Peyer's patch (tissue), 4 donors: ENCODE results near the gene LRRC9. TPM values are rescaled to one million over a fixed set of nuclear protein-coding genes. Genes with fewer than 3 reads are reported as not detected.
"Not testable (repeated sequence)": the region's sequence is repeated elsewhere in the genome, so short reads cannot be mapped to it uniquely, and the experiment has no call there.

Experiments
- DNase-seq, 3 donors: peaks; one replicate each; pipeline ENCODE4 v3.0.0-alpha.2; 2017 to 2019
- H3K27ac ChIP-seq, 4 donors: fragments of 200-600 bp; sonication (generic); one replicate each; pipeline ENCODE4 v1.5.1; 2016 to 2019
- H3K27me3 ChIP-seq, 2 donors: fragments of 200-600 bp; sonication (generic); one replicate each; pipeline ENCODE4 v1.5.1; 2019
- H3K36me3 ChIP-seq, 3 donors: fragments of 200-600 bp; sonication (generic); one replicate each; pipeline ENCODE4 v1.5.1; 2016 to 2019
- H3K4me1 ChIP-seq, 4 donors: fragments of 200-600 bp; sonication (generic); one replicate each; pipeline ENCODE4 v1.5.1; 2016 to 2019
- H3K4me3 ChIP-seq, 4 donors: fragments of 200-600 bp; sonication (generic); 1 replicate in 3 of 4; 2 replicates in 1 of 4; pipeline ENCODE4 v1.5.1; 2016 to 2019; ENCODE audit warnings: mild to moderate bottlenecking in 1 of 4
- H3K9me3 ChIP-seq, 4 donors: fragments of 200-600 bp; sonication (generic); one replicate each; pipeline ENCODE4 v1.5.1; 2016 to 2019; ENCODE audit warnings: mild to moderate bottlenecking in 1 of 4
- CTCF ChIP-seq, 6 experiments: fragments of 450-650 bp in 4 of 6; fragments of 200-600 bp in 2 of 6; sonication (generic) in 1 of 6; IDR thresholded peaks; one replicate each; pipeline ENCODE4 v1.5.1; 2017 to 2019; ENCODE audit warnings: antibody characterized with exemption in 6 of 6, mild to moderate bottlenecking in 3 of 6, moderate library complexity in 1 of 6
- POLR2A ChIP-seq, 2 donors: fragments of 450-650 bp; IDR thresholded peaks; one replicate each; pipeline ENCODE4 v1.5.1; 2017; ENCODE audit warnings: antibody characterized with exemption in 2 of 2, mild to moderate bottlenecking in 2 of 2, moderate library complexity in 2 of 2
- total RNA-seq, 4 donors: library from RNA; depleted of rRNA; stranded (reverse); fragments of >200 nt; gene quantifications; one replicate each; pipeline ENCODE4 v1.1.0, GENCODE V29; 2016

LRRC9 gene
- total RNA-seq, 4 donors from 2014 or later, result 0.27 to 13.4 (median 5.1) TPM; not detected in 1

GRCh38 chr14:59931237-59931636 lies 11.3 kb downstream of the LRRC9 start:
- Histone ChIP-seq H3K27me3 (no peaks in the 10 kb centered on the region), H3K4me3 (no peak overlapping the region), H3K9me3 (no peaks in the 10 kb centered on the region), H3K36me3 (no peaks in the 10 kb centered on the region), H3K27ac (peak overlapping the region in 1 of 4 donors; percentile 45), H3K4me1 (peaks cover 0 to 5% (median 0%) of the 10 kb centered on the region in 4 donors)
- no peak for DNase-seq
- no peak for TF ChIP-seq CTCF (IDR thresholded peaks at IDR 0.05)
- TF ChIP-seq POLR2A (IDR thresholded peaks at IDR 0.05), result no peak

GRCh38 chr14:59936145-59936544 lies 16.2 kb downstream of the LRRC9 start:
- H3K4me1 ChIP-seq, result peaks cover 0 to 9% (median 0%) of the 10 kb centered on the region in 4 donors
- H3K9me3 ChIP-seq, result no peaks in the 10 kb centered on the region
- TF ChIP-seq POLR2A (IDR thresholded peaks at IDR 0.05), result no peak
- TF ChIP-seq CTCF (IDR thresholded peaks at IDR 0.05), result no peak
- no peaks in the 10 kb centered on the region for H3K36me3 ChIP-seq
- H3K27ac ChIP-seq, result peak overlapping the region in 2 of 4 donors; percentile 6 to 31
- DNase-seq, result no peak
- H3K27me3 ChIP-seq, result no peaks in the 10 kb centered on the region
- H3K4me3 ChIP-seq, result no peak overlapping the region

GRCh38 chr14:59939828-59940227 lies 19.9 kb downstream of the LRRC9 start:
- no peak for TF ChIP-seq POLR2A (IDR thresholded peaks at IDR 0.05)
- no peak for TF ChIP-seq CTCF (IDR thresholded peaks at IDR 0.05)
- no peak for DNase-seq
- H3K4me1 ChIP-seq, result peaks cover 0 to 9% (median 0%) of the 10 kb centered on the region in 4 donors
- H3K4me3 ChIP-seq, result no peak overlapping the region
- H3K27me3 ChIP-seq, result no peaks in the 10 kb centered on the region
- H3K36me3 ChIP-seq, result no peaks in the 10 kb centered on the region
- H3K27ac ChIP-seq, result no peak overlapping the region
- no peaks in the 10 kb centered on the region for H3K9me3 ChIP-seq

- not testable (repeated sequence) for H3K36me3 ChIP-seq, DNase-seq, H3K27me3 ChIP-seq, H3K4me1 ChIP-seq, H3K4me3 ChIP-seq, H3K27ac ChIP-seq, H3K9me3 ChIP-seq
Measured at GRCh38 chr14:59942296-59942862, 22.4 kb downstream of the LRRC9 start.

- no peaks in the 10 kb centered on the region for H3K27me3 ChIP-seq
- no peaks in the 10 kb centered on the region for H3K36me3 ChIP-seq
- no peak for TF ChIP-seq POLR2A (IDR thresholded peaks at IDR 0.05)
- no peaks in the 10 kb centered on the region for H3K9me3 ChIP-seq
- no peak overlapping the region for H3K27ac ChIP-seq
- H3K4me3 ChIP-seq, result no peak overlapping the region
- H3K4me1 ChIP-seq, result no peaks in the 10 kb centered on the region
- no peak for DNase-seq
Measured at GRCh38 chr14:59944909-59945308, 25.0 kb downstream of the LRRC9 start.

- not testable (repeated sequence) for H3K27ac ChIP-seq, H3K9me3 ChIP-seq, H3K4me1 ChIP-seq, DNase-seq, H3K36me3 ChIP-seq, H3K4me3 ChIP-seq, H3K27me3 ChIP-seq
Measured at GRCh38 chr14:59952141-59952540, 32.2 kb downstream of the LRRC9 start.

GRCh38 chr14:59957890-59958289 lies 37.9 kb downstream of the LRRC9 start:
- not testable (repeated sequence) for H3K36me3 ChIP-seq, H3K27me3 ChIP-seq, H3K4me3 ChIP-seq, H3K4me1 ChIP-seq, H3K9me3 ChIP-seq, H3K27ac ChIP-seq, DNase-seq

- H3K9me3 ChIP-seq, result no peaks in the 10 kb centered on the region
- no peaks in the 10 kb centered on the region for H3K36me3 ChIP-seq
- H3K4me1 ChIP-seq, result no peaks in the 10 kb centered on the region
- no peak for DNase-seq
- no peak for TF ChIP-seq CTCF (IDR thresholded peaks at IDR 0.05)
- no peak for TF ChIP-seq POLR2A (IDR thresholded peaks at IDR 0.05)
- no peak overlapping the region for H3K27ac ChIP-seq
- H3K4me3 ChIP-seq, result no peak overlapping the region
- no peaks in the 10 kb centered on the region for H3K27me3 ChIP-seq
Measured at GRCh38 chr14:59959668-59960067, 39.7 kb downstream of the LRRC9 start.
